Superior temporal gyrus (tissue), 1 donor: ENCODE results near the gene S100B.
"Not testable (repeated sequence)": the region's sequence is repeated elsewhere in the genome, so short reads cannot be mapped to it uniquely, and the experiment has no call there.

Source experiments
- DNase-seq: peaks from one replicate; pipeline ENCODE4 v3.0.0-alpha.2; 2016; ENCODE audit errors: extremely low spot score

The S100B gene

DNA sequence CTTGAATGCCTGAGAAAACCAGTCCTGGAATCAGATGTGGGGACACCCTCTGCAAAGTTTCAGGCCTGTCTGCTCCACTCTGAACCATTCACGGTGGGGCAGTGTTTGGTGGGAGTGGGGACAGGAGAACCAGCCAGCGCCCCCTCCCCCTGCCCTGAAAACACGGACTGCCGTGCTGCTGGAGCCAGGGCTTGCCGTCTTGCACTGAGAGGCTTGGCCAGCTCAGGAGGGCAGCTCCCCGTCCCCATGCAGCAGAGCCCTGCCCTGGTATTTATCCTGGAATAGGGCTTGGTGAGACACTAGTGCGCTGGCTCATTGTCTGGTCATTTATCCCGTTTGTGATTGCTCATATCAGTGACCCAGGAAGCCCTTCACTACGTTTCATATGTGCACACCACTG is 3.9 kb downstream of the S100B start:
- no peak for DNase-seq

DNA sequence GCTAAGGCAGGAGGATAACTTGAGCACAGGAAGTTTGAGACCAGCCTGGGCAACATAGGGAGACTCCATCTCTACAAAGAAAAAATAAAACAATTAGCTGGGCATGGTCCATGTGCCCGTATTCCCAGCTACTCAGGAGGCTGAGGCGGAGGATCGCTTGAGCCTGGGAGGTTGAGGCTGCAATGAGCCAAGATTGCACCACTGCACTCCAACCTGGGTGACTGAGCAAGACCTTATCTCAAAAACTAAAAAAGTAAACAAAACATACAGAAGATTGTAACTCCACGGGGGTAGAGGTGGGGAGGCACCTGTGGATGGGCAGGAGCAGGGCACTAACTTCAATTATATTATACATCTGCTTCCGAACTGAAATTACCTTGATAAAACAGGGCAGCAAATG is 4.6 kb downstream of the S100B start:
- DNase-seq = no peak

DNA sequence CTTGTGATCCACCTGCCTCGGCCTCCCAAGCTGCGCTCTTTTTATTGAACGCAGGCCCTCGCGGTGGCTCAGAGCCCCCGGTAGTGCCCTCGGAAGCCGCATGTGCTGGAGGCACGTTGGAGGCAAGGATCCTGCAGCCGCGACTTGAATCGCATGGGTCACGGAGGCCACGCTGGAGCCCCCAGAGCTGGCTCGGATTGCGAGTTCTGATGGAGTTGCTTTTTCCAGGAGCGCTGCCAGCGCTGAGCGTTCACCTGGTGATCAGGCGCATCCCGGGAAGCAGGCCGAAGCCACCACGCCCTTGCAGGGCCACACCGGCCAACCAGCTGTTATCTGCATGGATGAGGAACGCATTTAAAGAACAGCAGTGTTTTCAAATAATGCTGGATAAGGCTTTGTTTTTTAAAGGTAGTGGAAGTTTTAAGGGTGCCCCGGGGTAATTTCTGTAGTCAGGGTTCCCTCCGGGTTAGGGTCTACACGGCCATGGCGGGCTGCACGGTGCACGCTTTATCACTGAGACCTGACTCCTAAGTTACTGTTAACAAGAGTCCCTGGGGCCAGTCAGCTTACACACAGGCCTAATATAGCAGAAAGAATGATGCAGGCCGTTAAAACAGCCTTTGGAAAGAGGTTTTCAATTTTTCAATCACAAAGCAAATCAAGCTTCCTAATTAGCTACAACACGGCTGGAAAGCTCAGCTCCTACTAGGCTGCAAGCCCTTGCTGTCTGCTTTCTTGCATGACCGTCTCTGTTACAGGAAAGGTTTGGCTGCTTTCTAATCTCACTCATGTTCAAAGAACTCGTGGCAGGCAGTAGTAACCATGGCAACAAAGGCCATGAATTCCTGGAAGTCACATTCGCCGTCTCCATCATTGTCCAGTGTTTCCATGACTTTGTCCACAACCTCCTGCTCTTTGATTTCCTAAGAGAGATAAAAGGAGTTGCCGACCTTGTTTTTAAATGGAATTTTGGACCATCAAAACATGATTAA is 6.0 kb downstream of the S100B start:
- peak; percentile 26 for DNase-seq

DNA sequence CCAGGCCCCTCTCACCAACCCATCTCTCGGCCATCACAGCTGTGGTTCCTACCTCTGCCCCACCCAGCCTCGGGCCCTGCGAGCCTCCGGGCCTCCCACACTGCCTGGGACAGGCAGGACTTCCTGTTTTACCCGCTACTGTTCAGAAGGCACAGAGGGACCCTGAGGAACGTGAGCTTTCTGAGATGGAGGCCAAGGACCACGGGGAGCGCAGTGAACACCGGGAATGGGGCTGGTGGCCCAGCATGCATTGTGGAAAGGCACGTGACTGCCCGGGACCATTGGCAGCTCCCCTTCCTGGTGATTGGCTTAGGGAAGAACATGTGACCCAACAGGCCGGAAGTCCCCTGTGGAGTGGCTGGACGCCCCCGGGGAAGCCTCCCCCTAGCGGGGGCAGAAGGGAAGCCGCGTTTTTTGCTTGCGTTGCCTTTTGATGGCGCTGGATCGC is 7.0 kb downstream of the S100B start:
- DNase-seq = no peak

DNA sequence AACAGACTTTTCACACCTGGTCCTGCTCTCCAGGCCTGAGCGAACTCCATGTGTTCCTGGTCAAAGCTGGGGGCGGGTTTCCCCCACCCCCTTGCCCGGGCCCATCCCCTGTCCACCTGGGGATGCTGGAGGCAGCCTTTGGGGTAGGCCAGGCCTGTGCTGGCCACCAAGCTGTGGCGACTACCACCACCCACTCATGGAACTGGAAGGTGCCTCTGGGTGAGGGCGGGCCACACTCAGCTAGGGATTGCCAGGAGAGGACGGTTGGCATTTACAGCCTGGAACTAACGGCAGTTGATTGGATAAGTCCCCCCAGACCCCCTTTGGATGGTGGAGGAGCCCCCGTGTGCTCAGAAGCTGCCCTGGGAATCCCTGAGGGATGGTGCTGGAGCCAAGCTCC is 7.9 kb downstream of the S100B start:
- no peak for DNase-seq

GRCh38 chr21:46596201-46596600 is 8.7 kb downstream of the S100B start:
- DNase-seq = no peak

- no peak for DNase-seq
These were observed 10.6 kb downstream of the S100B start for GRCh38 chr21:46594276-46594675.

- DNase-seq = no peak
These were observed 19.5 kb downstream of the S100B start for GRCh38 chr21:46585191-46585953.

- no peak for DNase-seq
These were observed 23.0 kb downstream of the S100B start for GRCh38 chr21:46581780-46582307.

DNA sequence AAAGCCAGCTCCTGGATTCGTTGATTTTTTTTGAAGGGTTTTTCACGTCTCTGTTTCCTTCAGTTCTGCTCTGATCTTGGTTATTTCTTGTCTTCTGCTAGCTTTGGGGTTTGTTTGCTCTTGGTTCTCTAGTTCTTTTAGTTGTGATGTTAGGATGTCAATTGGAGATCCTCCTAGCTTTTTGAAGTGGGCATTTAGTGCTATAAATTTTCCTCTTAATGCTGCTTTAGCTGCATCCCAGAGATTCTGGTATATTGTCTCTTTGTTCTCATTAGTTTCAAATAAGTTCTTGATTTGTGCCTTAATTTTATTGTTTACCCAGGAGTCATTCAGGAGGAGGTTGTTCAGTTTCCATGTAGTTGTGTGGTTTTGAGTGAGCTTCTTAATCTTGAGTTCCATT is 25.5 kb downstream of the S100B start:
- DNase-seq = not testable (repeated sequence)

GRCh38 chr21:46577786-46578185 is 27.1 kb downstream of the S100B start:
- DNase-seq = not testable (repeated sequence)

DNA sequence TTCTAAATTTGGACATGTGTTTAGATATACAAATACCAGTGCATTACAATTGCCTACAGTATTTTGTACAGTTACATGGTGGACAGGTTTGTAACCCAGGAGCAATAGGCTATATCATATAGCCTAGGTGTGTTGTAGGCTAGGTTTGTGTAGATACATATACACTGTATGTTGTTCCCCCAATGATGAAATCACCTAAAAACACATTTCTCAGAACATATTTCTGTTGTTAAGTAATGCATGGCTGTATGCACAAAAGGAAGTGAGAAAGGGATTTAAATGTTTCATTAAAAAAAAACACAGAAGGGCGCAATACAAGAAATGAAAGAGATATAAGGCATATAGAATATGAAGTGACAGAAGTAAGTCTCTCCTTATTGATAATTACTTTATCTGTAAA is 32.0 kb downstream of the S100B start:
- no peak for DNase-seq

DNA sequence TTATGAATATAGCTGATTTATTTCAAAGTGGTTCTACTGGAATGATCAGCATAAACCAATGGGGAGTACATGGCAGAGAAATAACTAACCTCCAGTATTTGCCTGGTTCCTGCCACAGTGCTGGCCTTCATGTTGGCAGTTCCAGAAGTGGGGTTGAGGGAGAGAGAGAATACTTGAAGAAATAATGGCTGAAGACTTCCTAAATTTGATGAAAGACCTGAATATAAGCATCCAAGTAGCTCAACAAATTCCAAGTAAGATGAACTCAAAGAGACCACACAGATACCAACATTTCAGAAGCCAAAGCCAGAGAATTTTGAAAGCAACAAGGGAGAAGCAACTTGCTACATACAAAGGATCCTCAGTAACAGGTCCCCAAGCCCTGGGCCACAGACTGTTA is 34.3 kb downstream of the S100B start:
- DNase-seq = no peak

- no peak for DNase-seq
These were observed 34.8 kb downstream of the S100B start for GRCh38 chr21:46570119-46570518.

DNA sequence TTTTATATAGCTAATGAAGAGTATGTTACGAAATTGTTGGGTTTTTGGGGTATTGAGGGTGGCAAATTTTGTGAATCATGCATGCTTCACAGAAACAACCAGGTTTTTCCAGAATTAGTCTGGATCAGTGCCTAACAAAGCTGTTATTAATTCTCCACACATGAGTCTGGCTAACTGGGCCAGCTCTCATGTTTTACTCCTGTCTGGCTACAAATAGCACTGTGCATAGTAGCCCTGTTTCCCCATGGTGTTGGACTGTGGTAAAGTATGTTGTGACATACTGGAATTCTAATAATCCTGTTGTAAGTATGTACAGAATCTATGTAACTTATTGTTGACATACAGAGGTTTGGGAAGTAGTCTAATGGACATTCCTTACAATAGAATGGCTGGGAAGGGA is 35.8 kb downstream of the S100B start:
- DNase-seq = no peak

DNA sequence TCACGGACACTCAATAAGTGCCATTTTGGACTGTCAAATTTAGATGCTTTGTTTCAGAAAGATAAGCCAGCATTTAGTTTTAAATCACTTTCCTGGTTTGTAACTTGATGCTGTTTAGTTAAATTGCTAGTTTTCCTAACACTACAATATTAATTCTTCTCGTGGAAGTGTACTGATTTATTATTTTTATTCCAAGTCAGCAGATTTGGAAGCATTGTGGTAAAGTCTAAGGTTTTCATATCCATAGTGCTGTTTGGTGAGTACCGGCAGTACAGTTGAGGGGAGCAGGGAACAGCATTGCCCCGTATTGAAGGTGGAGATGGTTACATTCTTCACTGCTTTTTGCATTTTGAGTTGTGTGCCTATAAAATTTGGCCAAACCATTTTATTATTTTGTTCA is 36.3 kb downstream of the S100B start:
- DNase-seq = no peak

DNA sequence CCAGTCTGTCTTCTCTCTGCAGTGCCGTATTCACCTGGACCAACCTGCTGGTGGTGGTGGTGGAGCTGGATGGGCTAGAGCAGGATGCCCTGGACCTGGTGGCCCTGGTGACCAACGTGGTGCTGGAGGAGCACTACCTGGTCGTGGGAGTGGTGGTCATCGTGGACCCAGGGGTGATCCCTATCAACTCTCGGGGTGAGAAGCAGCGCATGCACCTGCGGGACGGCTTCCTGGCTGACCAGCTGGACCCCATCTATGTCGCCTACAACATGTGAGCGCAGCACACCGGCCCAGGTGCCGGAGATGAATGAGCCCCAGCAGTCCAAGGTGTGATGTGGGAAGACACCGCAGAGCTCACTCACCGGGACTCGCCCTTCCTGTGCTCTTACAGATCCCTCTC is 37.5 kb downstream of the S100B start:
- no peak for DNase-seq

- DNase-seq = no peak
These were observed 40.5 kb downstream of the S100B start for GRCh38 chr21:46564391-46564790.

- DNase-seq = no peak
These were observed 41.8 kb downstream of the S100B start for GRCh38 chr21:46562964-46563607.

GRCh38 chr21:46562472-46562871 is 42.4 kb downstream of the S100B start:
- no peak for DNase-seq

DNA sequence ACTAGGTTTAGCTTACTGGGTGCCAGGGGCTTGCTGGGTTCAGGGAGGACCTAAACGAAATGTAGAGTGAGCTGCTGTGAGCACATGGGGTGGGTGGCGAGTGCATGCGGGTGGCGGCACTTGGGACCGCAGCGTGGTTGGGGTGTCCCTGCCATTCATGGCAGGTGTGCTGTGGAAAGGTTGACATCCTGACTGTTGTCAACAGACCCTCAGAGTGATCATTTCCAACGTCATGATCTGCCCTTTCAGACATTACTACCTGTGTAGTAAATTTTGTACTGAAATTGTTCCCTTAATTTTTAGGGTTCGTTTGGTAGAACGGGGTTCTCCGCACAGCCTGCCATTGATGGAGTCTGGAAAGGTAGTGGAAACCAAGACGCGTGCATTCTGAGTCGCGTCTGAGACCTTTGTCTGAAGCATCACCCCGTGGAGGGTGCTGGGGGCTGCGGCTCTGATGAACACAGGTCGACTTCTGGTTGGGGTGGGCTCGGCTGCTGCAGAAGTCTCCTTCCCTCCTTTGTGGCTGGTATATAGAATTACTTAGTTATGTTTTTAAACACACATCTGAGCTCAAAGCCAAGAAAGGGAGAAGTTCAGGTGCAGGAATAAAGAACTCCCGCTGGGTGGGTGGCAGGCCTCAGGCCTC is 43.3 kb downstream of the S100B start:
- no peak for DNase-seq
